Measurements from ENCODE around the gene BTG3. TPM values are rescaled to one million over a fixed set of nuclear protein-coding genes. Genes with fewer than 3 reads are reported as not detected.

BTG3 gene, protein sequence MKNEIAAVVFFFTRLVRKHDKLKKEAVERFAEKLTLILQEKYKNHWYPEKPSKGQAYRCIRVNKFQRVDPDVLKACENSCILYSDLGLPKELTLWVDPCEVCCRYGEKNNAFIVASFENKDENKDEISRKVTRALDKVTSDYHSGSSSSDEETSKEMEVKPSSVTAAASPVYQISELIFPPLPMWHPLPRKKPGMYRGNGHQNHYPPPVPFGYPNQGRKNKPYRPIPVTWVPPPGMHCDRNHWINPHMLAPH
- 22.1 to 30.4 TPM (median 27.7 TPM) in 5 replicates for total RNA-seq (2022; extraction: Qiagen RNA extraction; ENCODE audit: low read depth)

DNA sequence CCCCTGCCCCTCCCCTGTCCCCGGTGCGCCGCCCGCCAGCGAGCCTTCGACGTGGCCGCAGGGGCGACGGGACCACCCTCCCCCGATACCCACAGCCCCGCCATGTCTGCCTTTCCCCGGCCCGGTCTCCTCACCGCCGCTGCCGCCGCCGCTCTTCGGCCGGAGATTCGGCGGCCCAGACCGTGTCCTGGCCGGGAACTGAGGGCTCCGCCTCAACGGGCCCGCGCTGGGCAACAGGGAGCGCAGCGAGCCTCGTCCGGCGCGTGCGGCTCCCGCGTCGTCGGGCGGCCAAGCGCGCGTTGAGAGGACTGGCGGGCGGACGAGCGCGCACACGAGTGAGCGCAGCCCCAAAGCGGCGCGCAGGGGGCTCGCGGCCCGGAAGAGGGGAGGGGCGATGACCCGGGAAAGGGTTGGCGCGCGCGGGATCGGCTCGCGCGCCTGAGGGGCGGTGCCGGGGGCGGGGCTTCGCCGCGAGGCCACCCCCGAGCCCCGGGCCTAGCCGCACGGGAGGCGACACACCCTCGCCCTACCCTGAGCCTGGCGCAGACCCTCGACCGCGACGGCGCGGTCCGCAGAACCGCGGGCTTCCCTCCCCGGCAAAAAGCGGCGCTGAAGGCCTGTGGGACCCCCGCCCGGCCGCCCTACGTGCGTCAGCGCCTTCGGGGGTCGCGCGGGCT, at the start of gene BTG3:
TSS of gene BTG3 (minus strand) at position 337 of the 677 bp plus-strand sequence. CDS start 3,757 bp downstream, outside the sequence.

Other genes with a start within 250 kb of the BTG3 start
- gene CXADR, start 99.9 kb downstream of the BTG3 start, total RNA-seq (2022; extraction: Qiagen RNA extraction; ENCODE audit: low read depth) = 8.4 to 12.1 TPM (median 10.9 TPM) in 5 replicates
- gene C21orf91, start 206.5 kb upstream of the BTG3 start, total RNA-seq (2022; extraction: Qiagen RNA extraction; ENCODE audit: low read depth) = 1.1 to 2.6 TPM (median 1.9 TPM) in 5 replicates

Data from A549 treated with GW870086 at 1 μM for 4 hours (cell line).